Urothelium cell line (cell line): Measurements from ENCODE around the gene WWP2.
"Not testable (repeated sequence)": the region's sequence is repeated elsewhere in the genome, so short reads cannot be mapped to it uniquely, and the experiment has no call there.

Experiments
- DNase-seq: peaks from one replicate; pipeline ENCODE4 v3.0.0; 2011; ENCODE audit warnings: low spot score, mixed read lengths
- FAIRE-seq: peaks from 2 replicates; lab custom pipeline; 2011; peaks lifted over from hg19 to GRCh38; lab: Jason Lieb, UNC

The WWP2 gene

DNA sequence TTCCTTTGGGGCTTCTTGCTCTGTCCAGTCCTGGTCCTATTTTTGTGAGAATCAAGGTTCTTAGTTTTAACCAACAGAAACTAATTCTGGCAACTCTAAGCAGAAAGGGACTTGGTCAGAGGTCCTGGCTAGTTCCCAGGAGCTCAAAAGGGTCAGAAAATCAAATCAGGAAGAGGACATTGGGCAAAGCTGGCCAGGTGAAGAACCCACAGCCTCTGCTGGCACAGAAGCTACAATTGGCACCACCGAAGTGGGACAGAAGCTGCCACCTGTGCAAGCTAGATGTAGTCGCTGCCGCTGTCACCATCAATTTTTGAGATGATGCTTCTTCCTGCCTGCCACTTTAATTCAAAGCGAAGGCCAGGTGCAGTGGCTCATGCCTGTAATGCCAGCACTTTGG, 207.5 kb downstream of the WWP2 start:
- FAIRE-seq, DNase-seq: not testable (repeated sequence)

DNA sequence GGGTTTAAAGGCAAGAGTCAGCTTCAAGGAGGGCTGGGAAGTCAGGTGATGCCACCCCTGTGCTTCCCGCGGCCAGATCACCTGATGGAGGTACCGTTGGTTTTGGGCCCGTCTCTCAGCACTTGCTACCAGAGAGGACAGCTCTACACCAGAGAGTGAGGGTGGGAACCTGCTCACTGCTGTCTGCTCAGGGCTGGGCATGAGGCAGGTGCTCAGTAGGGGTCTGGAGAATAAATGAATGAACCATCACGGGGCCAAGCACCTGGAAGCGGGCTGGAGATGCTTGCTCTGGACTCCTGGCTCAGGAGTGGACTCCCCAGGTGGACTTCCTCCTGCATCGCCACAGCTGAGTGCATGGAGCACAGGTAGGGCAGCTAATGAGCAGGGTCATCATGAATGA, 210.0 kb downstream of the WWP2 start:
- not testable (repeated sequence) for FAIRE-seq

DNA sequence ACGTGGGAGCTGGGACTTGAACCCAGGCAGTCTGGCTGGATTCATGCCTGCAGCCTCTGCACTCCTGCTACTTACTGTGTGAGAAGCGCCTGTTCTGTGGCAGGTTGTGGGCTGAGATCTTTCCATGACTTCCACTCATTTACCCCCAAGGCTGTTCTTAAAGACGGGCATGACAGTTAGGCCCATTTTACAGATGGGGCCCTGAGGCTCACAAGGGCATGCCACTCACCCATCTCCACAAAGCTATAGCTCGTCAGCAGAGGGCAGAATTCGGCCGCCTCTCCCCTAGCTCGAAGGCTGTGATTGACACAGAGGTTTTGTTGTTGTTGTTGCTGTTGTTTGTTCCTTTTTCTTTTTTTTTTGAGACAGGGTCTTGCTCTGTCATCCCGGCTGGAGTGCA, 210.8 kb downstream of the WWP2 start:
- FAIRE-seq, DNase-seq: not testable (repeated sequence)

More for the DNA sequence above, 210.0 kb downstream of the WWP2 start:
- DNase-seq = not testable (repeated sequence)

GRCh38 chr16:69985196-69985595, 223.1 kb downstream of the WWP2 start:
- DNase-seq, FAIRE-seq: not testable (repeated sequence)
